Subcutaneous abdominal adipose tissue (tissue), 5 donors: ENCODE measurements around the gene ERMN.
"Not testable (repeated sequence)": the region's sequence is repeated elsewhere in the genome, so short reads cannot be mapped to it uniquely, and the experiment has no call there.

ENCODE experiments used
- H3K27ac ChIP-seq: one replicate; pipeline ENCODE4 v1.7.0; 2013; ENCODE audit warnings: low read depth, mild to moderate bottlenecking, inconsistent platforms, low read length, moderate library complexity
- H3K27me3 ChIP-seq, 5 donors: one replicate each; pipeline ENCODE4 v1.7.0; 2013; ENCODE audit warnings: low read length in 5 of 5, inconsistent platforms in 1 of 5; ENCODE audit not compliant: control insufficient read depth in 5 of 5, insufficient read depth in 4 of 5
- H3K36me3 ChIP-seq, 5 donors: one replicate each; pipeline ENCODE4 v1.7.0; 2013; ENCODE audit warnings: low read length in 5 of 5; ENCODE audit not compliant: control insufficient read depth in 5 of 5, insufficient read depth in 5 of 5
- H3K4me1 ChIP-seq, 5 donors: one replicate each; pipeline ENCODE4 v1.7.0; 2013; ENCODE audit warnings: low read length in 5 of 5, mild to moderate bottlenecking in 3 of 5, moderate library complexity in 1 of 5; ENCODE audit not compliant: control insufficient read depth in 5 of 5, insufficient read depth in 5 of 5
- H3K4me3 ChIP-seq, 5 donors: one replicate each; pipeline ENCODE4 v1.7.0; 2013; ENCODE audit warnings: low read length in 5 of 5, low read depth in 1 of 5
- H3K9ac ChIP-seq, 5 donors: one replicate each; pipeline ENCODE4 v1.7.0; 2013; ENCODE audit warnings: low read length in 5 of 5, mild to moderate bottlenecking in 4 of 5, moderate library complexity in 3 of 5
- H3K9me3 ChIP-seq, 5 donors: one replicate each; pipeline ENCODE4 v1.7.0; 2013; ENCODE audit warnings: low read length in 5 of 5; ENCODE audit not compliant: control insufficient read depth in 5 of 5
- donor health status: healthy.
- donor health status: healthy.
- donor health status: healthy.
- donor health status: healthy.
- donor health status: healthy.

Gene ERMN

DNA sequence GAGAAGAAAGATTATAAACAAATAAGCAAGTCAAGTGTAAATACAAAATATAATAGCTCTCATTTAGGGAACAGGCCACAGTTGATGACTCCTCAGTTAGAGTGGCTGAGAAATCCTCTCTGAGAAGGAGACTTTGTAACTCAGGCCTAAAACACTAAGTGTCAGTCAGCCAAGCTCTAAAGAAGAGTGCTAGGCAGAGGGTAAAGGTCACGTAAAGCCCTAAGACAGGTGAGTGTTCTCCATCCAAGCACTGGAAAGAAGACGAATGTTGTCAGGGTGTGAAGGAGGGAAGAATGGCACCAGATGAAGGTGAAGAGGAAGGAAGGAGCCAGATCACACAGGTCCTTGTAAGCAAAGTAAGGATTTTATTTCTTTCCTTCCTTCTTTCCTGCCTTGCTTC is 24.3 kb downstream of the ERMN start:
- Histone ChIP-seq H3K9me3 (no peaks in the 10 kb centered on the region), H3K9ac (no peak overlapping the region), H3K36me3 (no peaks in the 10 kb centered on the region), H3K27me3 (peaks cover 0 to 3% (median 0%) of the 10 kb centered on the region in 5 donors), H3K27ac (no peak overlapping the region), H3K4me3 (no peak overlapping the region), H3K4me1 (no peaks in the 10 kb centered on the region)

DNA sequence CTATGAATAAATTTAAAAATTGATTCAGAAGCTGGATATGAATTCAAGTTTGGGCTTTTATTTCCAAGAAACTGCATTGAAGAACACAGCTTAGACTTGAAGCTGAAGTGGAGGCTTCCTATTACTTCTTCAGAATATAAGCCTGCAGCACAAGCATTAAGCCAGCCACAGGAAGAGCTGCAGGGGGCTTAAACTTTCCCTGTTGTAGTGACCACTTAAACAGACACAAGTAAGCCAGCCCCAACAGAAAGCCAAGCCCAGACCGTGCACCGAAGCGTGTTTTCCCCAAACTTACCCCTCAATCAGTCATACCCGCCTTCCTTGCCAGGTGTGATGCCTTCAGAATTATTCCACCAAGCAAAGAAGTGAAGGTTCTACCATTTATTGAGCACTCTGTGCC is 28.7 kb downstream of the ERMN start:
- Histone ChIP-seq H3K27ac (no peak overlapping the region), H3K36me3 (no peaks in the 10 kb centered on the region), H3K9ac (no peak overlapping the region), H3K4me1 (no peaks in the 10 kb centered on the region), H3K4me3 (no peak overlapping the region), H3K9me3 (no peaks in the 10 kb centered on the region), H3K27me3 (no peaks in the 10 kb centered on the region)

DNA sequence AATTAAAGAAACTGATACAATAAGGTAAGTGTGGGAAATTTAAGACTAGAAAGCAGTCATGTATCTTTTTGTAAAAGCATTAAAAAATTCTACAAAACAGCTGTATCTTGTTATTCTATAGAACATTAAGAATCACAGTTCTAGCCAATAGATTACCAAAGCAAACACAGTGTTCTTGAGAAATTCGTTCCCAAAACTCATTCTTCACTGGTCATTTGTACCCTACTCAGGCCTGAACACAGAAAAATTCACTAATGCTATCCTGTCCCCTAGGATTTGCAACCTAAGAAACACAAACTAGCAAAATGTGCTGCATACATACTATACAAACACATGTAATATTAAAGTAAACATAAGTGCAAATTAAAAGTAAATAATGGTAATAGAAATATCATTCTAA is 29.1 kb downstream of the ERMN start:
- no peaks in the 10 kb centered on the region for H3K36me3 ChIP-seq
- H3K27ac ChIP-seq: no peak overlapping the region
- no peaks in the 10 kb centered on the region for H3K27me3 ChIP-seq
- H3K9ac ChIP-seq: no peak overlapping the region
- no peaks in the 10 kb centered on the region for H3K9me3 ChIP-seq
- no peak overlapping the region for H3K4me3 ChIP-seq
- no peaks in the 10 kb centered on the region for H3K4me1 ChIP-seq

DNA sequence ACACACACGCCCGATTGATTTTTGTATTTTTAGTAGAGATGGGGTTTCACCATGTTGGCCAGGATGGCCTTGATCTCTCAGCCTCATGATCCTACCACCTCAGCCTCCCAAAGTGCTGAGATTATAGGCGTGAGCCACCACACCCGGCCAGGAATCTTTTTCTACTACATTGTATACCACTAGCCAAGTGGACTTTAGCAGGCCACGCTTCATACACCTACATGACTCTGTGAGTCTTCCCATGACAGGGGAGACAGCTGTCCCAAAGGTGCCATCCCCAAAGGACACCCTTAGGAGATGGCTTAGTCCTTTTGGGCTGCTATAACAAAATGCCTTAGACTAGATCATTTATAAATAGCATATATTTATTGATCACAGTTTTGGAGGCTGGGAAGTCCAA is 32.8 kb downstream of the ERMN start:
- H3K4me1 ChIP-seq: no peaks in the 10 kb centered on the region
- no peaks in the 10 kb centered on the region for H3K27me3 ChIP-seq
- H3K36me3 ChIP-seq: no peaks in the 10 kb centered on the region
- no peak overlapping the region for H3K27ac ChIP-seq
- H3K9me3 ChIP-seq: no peaks in the 10 kb centered on the region
- H3K9ac ChIP-seq: no peak overlapping the region
- H3K4me3 ChIP-seq: no peak overlapping the region

DNA sequence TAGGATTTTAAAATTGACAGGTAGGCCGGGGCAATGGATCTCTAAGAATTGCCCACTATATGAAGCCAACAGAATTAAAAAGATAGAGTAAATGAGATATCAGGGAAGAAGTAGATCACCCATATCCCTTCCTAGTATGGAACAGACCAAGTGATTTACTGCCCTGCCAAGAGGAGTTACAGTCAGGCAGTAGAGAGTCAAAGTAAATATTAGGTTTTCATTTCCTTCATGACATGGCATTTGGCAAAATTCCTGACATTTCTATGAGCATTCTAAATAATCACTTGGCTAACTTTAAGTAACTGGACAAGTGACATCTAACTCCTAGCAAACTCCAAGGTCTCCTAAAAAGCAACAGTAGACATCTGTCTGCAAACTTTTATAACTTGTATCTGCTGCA is 34.6 kb downstream of the ERMN start:
- H3K27me3 ChIP-seq: no peaks in the 10 kb centered on the region
- no peak overlapping the region for H3K4me3 ChIP-seq
- no peaks in the 10 kb centered on the region for H3K9me3 ChIP-seq

DNA sequence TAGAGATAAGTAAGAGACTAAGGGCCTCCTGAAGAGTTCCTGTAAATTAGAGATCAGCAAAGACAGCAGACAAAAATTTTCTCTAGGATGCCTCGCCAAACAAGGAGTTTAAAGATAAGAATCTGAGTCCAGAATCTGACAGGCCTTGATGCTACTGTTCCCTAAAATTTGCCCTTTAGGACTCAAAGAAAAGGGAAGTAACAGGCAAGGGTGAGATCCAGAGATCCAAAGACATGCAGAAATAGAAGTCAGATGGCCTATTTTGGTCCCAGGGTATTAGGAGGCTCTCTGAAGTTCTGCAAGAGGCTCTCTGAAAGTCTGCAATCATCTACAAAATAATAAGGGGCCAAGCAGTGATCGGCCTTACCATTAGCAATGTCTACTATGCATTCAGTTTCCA is 35.1 kb downstream of the ERMN start:
- Histone ChIP-seq H3K4me1 (no peaks in the 10 kb centered on the region), H3K27me3 (no peaks in the 10 kb centered on the region), H3K27ac (no peak overlapping the region), H3K9ac (no peak overlapping the region), H3K36me3 (no peaks in the 10 kb centered on the region), H3K4me3 (no peak overlapping the region), H3K9me3 (no peaks in the 10 kb centered on the region)

More for the DNA sequence above, 34.6 kb downstream of the ERMN start:
- Histone ChIP-seq H3K9ac (no peak overlapping the region), H3K27ac (no peak overlapping the region), H3K4me1 (no peaks in the 10 kb centered on the region), H3K36me3 (no peaks in the 10 kb centered on the region)

DNA sequence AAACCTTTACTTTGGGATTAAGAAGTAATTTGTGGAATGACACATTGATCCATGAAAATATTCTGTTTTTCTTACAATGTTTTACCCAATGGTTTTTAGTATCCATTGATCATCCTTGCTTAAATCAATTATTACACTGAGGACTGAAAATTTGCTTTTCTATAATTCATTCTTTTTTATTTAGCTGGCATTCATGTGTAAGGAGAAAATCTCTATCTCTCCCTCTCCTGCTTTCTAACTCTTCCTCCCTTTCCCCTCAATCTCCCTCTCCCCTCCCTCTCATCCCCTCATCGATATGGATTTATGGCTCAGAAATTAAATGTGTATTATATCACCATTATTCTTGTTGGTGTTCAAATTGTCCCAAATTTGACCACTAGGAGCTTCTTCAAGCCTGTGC is 38.5 kb downstream of the ERMN start:
- H3K36me3 ChIP-seq: no peaks in the 10 kb centered on the region
- H3K9ac ChIP-seq: no peak overlapping the region
- no peak overlapping the region for H3K4me3 ChIP-seq
- no peaks in the 10 kb centered on the region for H3K9me3 ChIP-seq
- H3K4me1 ChIP-seq: no peaks in the 10 kb centered on the region
- H3K27ac ChIP-seq: no peak overlapping the region
- no peaks in the 10 kb centered on the region for H3K27me3 ChIP-seq

DNA sequence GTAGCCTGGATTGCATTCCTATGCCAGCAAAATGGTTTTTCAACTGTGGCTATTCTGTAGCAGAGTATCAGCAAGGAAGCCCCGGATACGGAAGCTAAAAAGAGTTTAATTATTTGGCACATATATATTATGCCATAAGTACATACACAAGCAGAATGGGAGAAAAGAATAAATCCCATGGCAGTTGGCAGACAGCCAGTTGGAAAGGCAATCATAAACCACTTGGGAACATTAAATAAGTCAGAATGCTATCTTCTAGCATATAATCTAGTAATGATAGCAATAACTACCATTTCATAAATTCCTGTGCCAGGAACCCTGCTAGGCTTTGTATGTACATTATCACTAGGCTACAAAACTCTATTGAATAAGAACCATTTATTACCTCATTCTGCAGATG is 42.2 kb downstream of the ERMN start:
- Histone ChIP-seq H3K9ac (no peak overlapping the region), H3K27ac (no peak overlapping the region)

DNA sequence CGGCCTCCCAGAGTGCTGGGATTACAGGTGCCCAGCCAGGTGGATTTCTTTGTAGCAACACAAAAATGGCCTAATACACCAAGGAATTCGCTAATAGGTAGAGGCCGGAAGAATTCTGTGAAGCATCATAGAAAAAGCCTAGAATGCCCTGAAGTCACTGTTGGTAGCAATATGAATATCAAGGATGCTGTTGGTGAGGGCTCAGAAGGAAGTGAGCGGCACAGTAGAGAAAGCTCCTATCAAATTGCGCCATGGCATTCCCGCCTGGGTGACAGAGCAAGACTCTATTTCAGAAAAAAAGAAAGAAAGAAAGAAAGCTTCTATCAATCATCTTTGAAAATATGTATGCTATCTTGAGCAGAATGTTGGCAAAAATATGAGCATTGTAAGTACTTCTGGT is 44.3 kb downstream of the ERMN start:
- Histone ChIP-seq H3K4me3 (no peak overlapping the region), H3K36me3 (no peaks in the 10 kb centered on the region), H3K4me1 (no peaks in the 10 kb centered on the region), H3K27me3 (no peaks in the 10 kb centered on the region), H3K27ac (no peak overlapping the region), H3K9me3 (peaks cover 0 to 3% (median 0%) of the 10 kb centered on the region in 5 donors), H3K9ac (no peak overlapping the region)

More for the DNA sequence above, 42.2 kb downstream of the ERMN start:
- no peaks in the 10 kb centered on the region for H3K36me3 ChIP-seq
- no peaks in the 10 kb centered on the region for H3K4me1 ChIP-seq
- H3K27me3 ChIP-seq: no peaks in the 10 kb centered on the region
- H3K4me3 ChIP-seq: no peak overlapping the region
- H3K9me3 ChIP-seq: peaks cover 0 to 3% (median 0%) of the 10 kb centered on the region in 5 donors

DNA sequence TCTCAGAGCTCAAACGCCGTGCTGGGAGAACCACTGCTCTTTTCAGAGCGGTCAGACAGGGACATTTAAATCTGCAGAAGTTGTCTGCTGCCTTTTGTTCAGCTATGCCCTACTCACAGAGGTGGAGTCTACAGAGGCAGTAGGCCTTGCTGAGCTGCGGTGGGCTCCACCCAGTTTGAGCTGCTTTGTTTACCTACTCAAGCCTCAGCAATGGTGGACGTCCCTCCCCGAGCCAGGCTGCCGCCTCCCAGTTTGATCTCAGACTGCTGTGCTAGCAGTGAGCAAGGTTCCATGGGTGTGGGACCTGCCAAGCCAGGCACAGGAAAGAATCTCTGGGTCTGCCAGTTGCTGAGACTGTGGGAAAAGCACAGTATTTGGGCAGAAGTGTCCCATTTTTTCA is 46.3 kb downstream of the ERMN start:
- H3K9ac ChIP-seq, H3K27ac ChIP-seq, H3K36me3 ChIP-seq, H3K27me3 ChIP-seq, H3K9me3 ChIP-seq, H3K4me3 ChIP-seq, H3K4me1 ChIP-seq: not testable (repeated sequence)

DNA sequence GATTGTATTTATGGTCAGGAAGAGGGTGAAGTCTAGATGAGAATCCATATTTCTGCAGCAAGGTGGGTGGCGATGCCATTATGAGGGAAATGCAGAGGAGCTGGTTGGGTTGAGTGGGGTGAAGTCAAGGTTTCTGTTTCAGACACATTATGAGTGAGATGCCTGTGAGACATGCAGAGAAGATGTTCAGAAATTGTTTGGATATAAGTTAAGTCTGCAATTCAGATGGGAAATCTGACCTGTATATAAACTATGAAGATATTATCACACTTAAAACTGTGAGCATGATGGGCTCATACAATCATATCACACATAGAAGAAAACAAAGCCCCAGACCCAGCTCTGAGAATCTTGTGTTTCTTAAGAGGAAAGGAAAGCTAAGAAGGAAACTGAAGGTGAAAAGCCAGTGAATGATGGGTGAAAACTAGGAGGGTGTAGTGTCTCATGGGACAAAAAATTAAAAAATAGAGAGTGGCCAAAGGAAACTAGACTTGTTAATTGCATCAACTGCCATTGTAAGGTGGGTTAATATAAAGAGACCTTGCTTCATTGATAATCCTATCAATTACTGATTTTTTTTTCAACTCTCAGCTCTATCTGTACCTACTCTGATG is 53.9 kb downstream of the ERMN start:
- Histone ChIP-seq H3K4me1 (no peaks in the 10 kb centered on the region), H3K4me3 (no peak overlapping the region), H3K9ac (no peak overlapping the region), H3K27ac (no peak overlapping the region), H3K27me3 (no peaks in the 10 kb centered on the region), H3K36me3 (no peaks in the 10 kb centered on the region), H3K9me3 (peaks cover 0 to 4% (median 0%) of the 10 kb centered on the region in 5 donors)
